Osteocyte (in vitro differentiated cells): ENCODE results near the gene PRELP. TPM values are rescaled to one million over a fixed set of nuclear protein-coding genes. Genes with fewer than 3 reads are reported as not detected.

Source experiments
- DNase-seq: peaks from one replicate; pipeline ENCODE4 v3.0.0; 2021; ENCODE audit warnings: mixed read lengths; ENCODE audit not compliant: unreplicated experiment; ENCODE audit errors: extremely low spot score
- H3K27ac Mint-ChIP-seq: one replicate; pipeline ENCODE4 v1.8.0; 2021; ENCODE audit warnings: mild to moderate bottlenecking, mixed read lengths; ENCODE audit not compliant: unreplicated experiment
- H3K27me3 Mint-ChIP-seq: one replicate; pipeline ENCODE4 v1.8.0; 2021; ENCODE audit warnings: mixed read lengths; ENCODE audit not compliant: unreplicated experiment
- H3K36me3 Mint-ChIP-seq: one replicate; pipeline ENCODE4 v1.8.0; 2021; ENCODE audit warnings: mixed read lengths; ENCODE audit not compliant: unreplicated experiment
- H3K4me1 Mint-ChIP-seq: one replicate; pipeline ENCODE4 v1.8.0; 2021; ENCODE audit warnings: mixed read lengths; ENCODE audit not compliant: unreplicated experiment
- H3K4me3 Mint-ChIP-seq: one replicate; pipeline ENCODE4 v1.8.0; 2021; ENCODE audit warnings: mild to moderate bottlenecking, moderate library complexity, mixed read lengths; ENCODE audit not compliant: unreplicated experiment
- H3K9me3 Mint-ChIP-seq: one replicate; pipeline ENCODE4 v1.8.0; 2021; ENCODE audit warnings: mixed read lengths; ENCODE audit not compliant: unreplicated experiment
- CTCF ChIP-seq: fragments of 200-600 bp; sonication (generic); IDR thresholded peaks from 2 replicates; pipeline ENCODE4 v1.5.0; 2021; ENCODE audit warnings: antibody characterized with exemption, mild to moderate bottlenecking, moderate library complexity
- total RNA-seq: library from RNA; stranded (reverse); gene quantifications from 2 replicates; pipeline ENCODE4 v1.2.1, GENCODE V29; 2021

Gene PRELP
- total RNA-seq, 1 donor from 2014 or later: 1.0 TPM

- Mint-ChIP-seq H3K9me3 (no peaks in the 10 kb centered on the region), H3K27ac (no peak overlapping the region), H3K36me3 (no peaks in the 10 kb centered on the region), H3K27me3 (no peaks in the 10 kb centered on the region), H3K4me3 (no peak overlapping the region), H3K4me1 (peaks cover 45% of the 10 kb centered on the region)
- no peak for TF ChIP-seq CTCF
- DNase-seq: peak; percentile 81
Measured at GRCh38 chr1:203454986-203455471, 20.6 kb upstream of the PRELP start.

GRCh38 chr1:203455706-203456105, 19.9 kb upstream of the PRELP start:
- H3K36me3 Mint-ChIP-seq: no peaks in the 10 kb centered on the region
- no peak overlapping the region for H3K27ac Mint-ChIP-seq
- H3K4me1 Mint-ChIP-seq: peaks cover 38% of the 10 kb centered on the region
- DNase-seq: peak; percentile 78
- TF ChIP-seq CTCF: no peak
- H3K27me3 Mint-ChIP-seq: no peaks in the 10 kb centered on the region
- H3K4me3 Mint-ChIP-seq: no peak overlapping the region
- H3K9me3 Mint-ChIP-seq: no peaks in the 10 kb centered on the region

GRCh38 chr1:203456577-203456976, 19.0 kb upstream of the PRELP start:
- H3K4me1 Mint-ChIP-seq: peaks cover 36% of the 10 kb centered on the region
- no peaks in the 10 kb centered on the region for H3K36me3 Mint-ChIP-seq
- no peak overlapping the region for H3K4me3 Mint-ChIP-seq
- H3K9me3 Mint-ChIP-seq: no peaks in the 10 kb centered on the region
- no peak for DNase-seq
- no peaks in the 10 kb centered on the region for H3K27me3 Mint-ChIP-seq
- no peak for TF ChIP-seq CTCF
- H3K27ac Mint-ChIP-seq: no peak overlapping the region

GRCh38 chr1:203458078-203458477, 17.5 kb upstream of the PRELP start:
- no peak for DNase-seq
- Mint-ChIP-seq H3K9me3 (no peaks in the 10 kb centered on the region), H3K4me3 (no peak overlapping the region), H3K27ac (no peak overlapping the region), H3K36me3 (no peaks in the 10 kb centered on the region), H3K27me3 (no peaks in the 10 kb centered on the region), H3K4me1 (peaks cover 25% of the 10 kb centered on the region)
- TF ChIP-seq CTCF: no peak

GRCh38 chr1:203459671-203460201, 15.9 kb upstream of the PRELP start:
- Mint-ChIP-seq H3K27me3 (no peaks in the 10 kb centered on the region), H3K4me3 (no peak overlapping the region), H3K36me3 (no peaks in the 10 kb centered on the region), H3K4me1 (peaks cover 29% of the 10 kb centered on the region), H3K9me3 (no peaks in the 10 kb centered on the region), H3K27ac (no peak overlapping the region)
- DNase-seq: no peak
- TF ChIP-seq CTCF: no peak
